K562 (cell line): Measurements from ENCODE around the gene HIVEP3. TPM values are rescaled to one million over a fixed set of nuclear protein-coding genes. Genes with fewer than 3 reads are reported as not detected.

ENCODE experiments used
- ATAC-seq: fragments of 200-7000 bp; cut with Tn5 transposase; 3 replicates; pipeline ENCODE4 v1.9.1; 2020; ENCODE audit warnings: moderate library complexity
- BruUV-seq: library from RNA; stranded (reverse); fragments of 400-500 nt; replicated peaks from 2 replicates; lab custom pipeline; 2021; lab: Mats Ljungman, UMichigan
- CTCF ChIA-PET: fragments of 300-600 bp; formaldehyde crosslinking; extraction: SDS; loops from one replicate; lab custom pipeline; 2021; ENCODE audit warnings: low intra/inter-chr PET ratio; lab: Yijun Ruan, JAX
- POLR2A ChIA-PET: fragments of 300-600, 350-650 bp; sonication (Branson Sonifier 250); formaldehyde crosslinking; extraction: SDS; loops from one replicate; lab custom pipeline; 2021; ENCODE audit warnings: antibody characterized with exemption, inconsistent platforms; lab: Yijun Ruan, JAX
- DNase-seq, 4 experiments: peaks; one replicate each; pipeline versions ENCODE4 v3.0.0 to v3.0.0-alpha.2; 2011 to 2018; ENCODE audit warnings: low spot score in 3 of 4, mixed read lengths in 3 of 4; ENCODE audit errors: extremely low read depth in 1 of 4
- FAIRE-seq: peaks from 2 replicates; lab custom pipeline; 2011; peaks lifted over from hg19 to GRCh38; lab: Jason Lieb, UNC
- H2AFZ ChIP-seq: 2 replicates; pipeline ENCODE4 v1.6.0; 2011; ENCODE audit warnings: low read depth, low read length, control low read depth, inconsistent platforms
- H3K27ac ChIP-seq: fragments of 200-600 bp; 3 replicates; pipeline ENCODE4 v1.8.0; 2011; ENCODE audit warnings: low read depth, mild to moderate bottlenecking, control low read depth, inconsistent platforms, low read length, moderate library complexity, mixed read lengths; ENCODE audit errors: extremely low read depth
- H3K27me3 ChIP-seq, 2 experiments: fragments of 300-600 bp in 1 of 2; 2 replicates in 1 of 2; 3 replicates in 1 of 2; pipeline versions ENCODE4 v1.6.0 to v1.8.0; 2011; ENCODE audit warnings: inconsistent platforms in 2 of 2, low read length in 2 of 2, mild to moderate bottlenecking in 1 of 2, mixed read lengths in 1 of 2, moderate library complexity in 1 of 2; ENCODE audit not compliant: control insufficient read depth in 2 of 2, insufficient read depth in 2 of 2
- H3K36me3 ChIP-seq: fragments of 300-600 bp; 3 replicates; pipeline ENCODE4 v1.8.0; 2011; ENCODE audit warnings: mild to moderate bottlenecking, low read length, inconsistent platforms; ENCODE audit not compliant: control insufficient read depth, insufficient read depth
- H3K4me1 ChIP-seq, 2 experiments: fragments of 200-600 bp in 1 of 2; replicated peaks in 1 of 2; 2 replicates in 1 of 2; 3 replicates in 1 of 2; pipeline versions ENCODE4 v1.5.1 to v1.8.0; 2011; ENCODE audit warnings: inconsistent platforms in 2 of 2, low read length in 2 of 2, mild to moderate bottlenecking in 1 of 2, mixed read lengths in 1 of 2, moderate library complexity in 1 of 2; ENCODE audit not compliant: control insufficient read depth in 2 of 2, insufficient read depth in 2 of 2
- H3K4me2 ChIP-seq: 2 replicates; pipeline ENCODE4 v1.6.1; 2011; ENCODE audit warnings: low read length, control low read depth, inconsistent platforms, mixed read lengths; ENCODE audit not compliant: insufficient read depth
- H3K4me3 ChIP-seq: fragments of 200-600 bp; sonication (generic), shearing (Covaris generic); 2 replicates; pipeline ENCODE4 v1.5.1; 2016; ENCODE audit warnings: control low read depth, inconsistent platforms
- H3K79me2 ChIP-seq: fragments of 200-600 bp; 3 replicates; pipeline ENCODE4 v1.8.0; 2011; ENCODE audit warnings: low read length, inconsistent platforms; ENCODE audit not compliant: control insufficient read depth, insufficient read depth
- H3K9ac ChIP-seq, 2 experiments: 2 replicates each; pipeline versions ENCODE4 v1.6.0 to v1.6.1; 2011; ENCODE audit warnings: low read depth in 2 of 2, low read length in 2 of 2, control low read depth in 1 of 2, inconsistent platforms in 1 of 2, mild to moderate bottlenecking in 1 of 2, mixed read lengths in 1 of 2; ENCODE audit not compliant: insufficient read depth in 1 of 2
- H3K9me1 ChIP-seq: one replicate; pipeline ENCODE4 v1.6.0; 2011; ENCODE audit warnings: inconsistent platforms, mild to moderate bottlenecking, low read length, moderate library complexity; ENCODE audit not compliant: control insufficient read depth, insufficient read depth
- H3K9me3 ChIP-seq: replicated peaks from 2 replicates; pipeline ENCODE4 v1.5.1; 2011; ENCODE audit warnings: low read depth, low read length, inconsistent platforms; ENCODE audit not compliant: control insufficient read depth, insufficient read depth
- H4K20me1 ChIP-seq: replicated peaks from 2 replicates; pipeline ENCODE4 v1.6.1; 2011; ENCODE audit warnings: low read length, inconsistent platforms, mixed read lengths; ENCODE audit not compliant: control insufficient read depth, insufficient read depth
- CEBPB ChIP-seq: fragments of 450-650 bp; IDR thresholded peaks from 2 replicates; pipeline ENCODE4 v1.6.1; 2016; ENCODE audit warnings: missing genetic modification characterization, missing compliant biosample characterization
- HNRNPLL ChIP-seq: fragments of 200-400 bp; formaldehyde crosslinking; IDR thresholded peaks from 2 replicates; pipeline ENCODE4 v1.6.1; 2017; ENCODE audit warnings: low read length, low read depth, mild to moderate bottlenecking; ENCODE audit not compliant: poor library complexity, severe bottlenecking
- NCOA6 ChIP-seq: fragments of 450-650 bp; IDR thresholded peaks from 2 replicates; pipeline ENCODE4 v1.6.1; 2017; ENCODE audit warnings: mild to moderate bottlenecking
- RFX7 ChIP-seq: fragments of 250-450 bp; sonication (Bioruptor Pico); IDR thresholded peaks from 2 replicates; pipeline ENCODE4 v1.5.1; 2021; ENCODE audit warnings: mild to moderate bottlenecking
- SIN3A ChIP-seq, 2 experiments: fragments of 150-350 bp in 1 of 2; IDR thresholded peaks; 2 replicates each; pipeline ENCODE4 v1.6.1; 2011 to 2016; ENCODE audit warnings: borderline replicate concordance in 2 of 2, low read depth in 2 of 2, low read length in 2 of 2, mild to moderate bottlenecking in 2 of 2, moderate library complexity in 2 of 2; ENCODE audit not compliant: control insufficient read depth in 1 of 2
- TSC22D4 ChIP-seq: fragments of 450-650 bp; IDR thresholded peaks from 2 replicates; pipeline ENCODE4 v1.6.1; 2016; ENCODE audit warnings: missing genetic modification characterization, missing biosample characterization, control low read depth
- ZBTB7A ChIP-seq: IDR thresholded peaks from 2 replicates; pipeline ENCODE4 v1.6.1; 2011; ENCODE audit warnings: low read depth, mild to moderate bottlenecking, low read length, moderate library complexity, borderline replicate concordance; ENCODE audit not compliant: control insufficient read depth
- ZNF395 ChIP-seq: fragments of 200-800 bp; sonication (Bioruptor generic); IDR thresholded peaks from 2 replicates; pipeline ENCODE4 v1.6.1; 2017; ENCODE audit warnings: missing genetic modification characterization, missing compliant biosample characterization
- WGBS: fragments of 100-300 bp; shearing (Covaris generic); methylation state at CpG from one replicate; pipeline ENCODE4 v1.1.6; 2016; ENCODE audit warnings: low coverage, mixed read lengths; ENCODE audit not compliant: insufficient coverage; ENCODE audit errors: missing lambda C conversion rate; 5-methylcytosine and 5-hydroxymethylcytosine counted together
- in situ Hi-C: fragments of 300-500 bp; cut with MboI; formaldehyde crosslinking; loops from 4 replicates; pipeline ENCODE4 v1.15.0; 2018; ENCODE audit warnings: inconsistent platforms, mixed read lengths
- intact Hi-C: fragments of 100-400 bp; cut with micrococcal nuclease; formaldehyde crosslinking; loops from 2 replicates; pipeline ENCODE4 v1.14.2; 2022
- polyA plus RNA-seq, 8 experiments: library from polyadenylated mRNA; depleted of rRNA in 4 of 8; stranded (reverse) in 5 of 8; unstranded in 3 of 8; fragments of >200 nt; fragmentation: Nextera tagmentation in 2 of 8; fragmentation: Illumina TruSeq in 1 of 8; extraction: Ambion mirVana in 2 of 8; extraction: Trizol in 1 of 8; gene quantifications; 2 replicates each; pipeline versions ENCODE4 v1.2.1 to v1.2.3, GENCODE V29; 2011 to 2014; ENCODE audit warnings: inconsistent platforms in 1 of 8, missing spikeins in 1 of 8
- total RNA-seq, 7 experiments: library from RNA; depleted of rRNA in 6 of 7; stranded (reverse); fragments of >200 nt in 6 of 7; fragmentation: Illumina TruSeq in 2 of 7; extraction: Trizol in 2 of 7; gene quantifications; 2 replicates each; pipeline versions ENCODE4 v1.2.1 to v1.2.3, GENCODE V29; 2011 to 2021; ENCODE audit warnings: low replicate concordance in 1 of 7
- TF ChIP-seq, protein P1 (sequence below): sonication (generic); formaldehyde crosslinking; IDR thresholded peaks from 2 replicates; pipeline ENCODE4 v1.8.1; 2022; ENCODE audit warnings: missing genetic modification reagents

Gene HIVEP3
- total and polyA plus RNA-seq, 9 of the 15 experiments (the other 6 are each of a cell fraction or from before 2014, with no cell fraction given), result 0.09 to 0.58 (median 0.34) TPM; not detected in 1

- H3K4me2 ChIP-seq, result no peak overlapping the region
- POLR2A ChIA-PET, result interaction anchor here (0.6 kb wide), 1 partner anchor 246 kb away, joined by 3 read pairs; no protein-coding TSS in a partner anchor
- ATAC-seq, result no peak
- no peak for FAIRE-seq
- 11% methylated on average over 1 of the region's 1 CpG for WGBS
- in situ Hi-C loops, result no loop called here
- H3K9ac ChIP-seq, result no peak overlapping the region
- no peak overlapping the region for H2AFZ ChIP-seq
- intact Hi-C loops, result no loop called here
- BruUV-seq, result no TSS peak
- H3K4me3 ChIP-seq, result no peak overlapping the region
- CTCF ChIA-PET, result no interaction called here
- H3K4me1 ChIP-seq, result peaks cover 0 to 14% of the 10 kb centered on the region in 2 experiments; a peak in 2 of 5 replicates
- no peak for TF ChIP-seq TSC22D4 (tag)
- peak; percentile 22; the same call in 1 of the 2 replicates for TF ChIP-seq CEBPB (tag)
- TF ChIP-seq NCOA6, result no peak
- DNase-seq, result no peak
- no peaks in the 10 kb centered on the region for H3K9me1 ChIP-seq
- H3K27me3 ChIP-seq, result peaks cover 6 to 28% of the 10 kb centered on the region in 2 experiments; a peak in 4 of 5 replicates
- H3K79me2 ChIP-seq, result no peaks in the 10 kb centered on the region
- no peak overlapping the region for H3K27ac ChIP-seq
- no peaks in the 10 kb centered on the region for H4K20me1 ChIP-seq
- no peaks in the 10 kb centered on the region for H3K9me3 ChIP-seq
- H3K36me3 ChIP-seq, result no peaks in the 10 kb centered on the region
These were observed 13.5 kb downstream of the HIVEP3 start for GRCh38 chr1:41905093-41905675.

DNA sequence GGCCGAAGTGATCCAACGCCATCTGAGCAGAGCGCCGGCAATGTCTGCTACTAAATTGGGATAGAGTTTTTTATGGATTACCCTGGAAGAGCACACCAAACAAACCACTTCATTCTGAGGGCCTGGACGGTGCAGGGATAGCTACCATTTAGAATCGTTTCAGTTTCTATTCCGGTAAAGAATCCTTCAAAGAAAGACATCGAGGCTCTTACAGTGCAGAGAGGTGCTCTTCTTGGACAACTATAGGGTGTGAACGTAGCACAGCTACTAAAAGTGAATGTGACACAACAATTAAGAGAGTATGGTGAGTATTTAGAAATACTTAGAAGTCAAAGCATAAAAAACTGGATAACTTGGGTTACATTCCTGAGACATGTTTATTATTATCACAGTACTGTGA lies 16.1 kb downstream of the HIVEP3 start:
- CTCF ChIA-PET, result no interaction called here
- no peak overlapping the region for H3K4me3 ChIP-seq
- no peak overlapping the region for H3K27ac ChIP-seq
- TF ChIP-seq SIN3A (IDR thresholded peaks at IDR 0.05; ENCODE audit: borderline replicate concordance in 2 of 2, control insufficient read depth in 1 of 2, low read depth in 2 of 2, low read length in 2 of 2) (no peak), RFX7 (CRISPR knock-in tag) (no peak), ZBTB7A (no peak), ZNF395 (CRISPR knock-in tag) (no peak), HNRNPLL (no peak)
- TF ChIP-seq, protein P1, sequence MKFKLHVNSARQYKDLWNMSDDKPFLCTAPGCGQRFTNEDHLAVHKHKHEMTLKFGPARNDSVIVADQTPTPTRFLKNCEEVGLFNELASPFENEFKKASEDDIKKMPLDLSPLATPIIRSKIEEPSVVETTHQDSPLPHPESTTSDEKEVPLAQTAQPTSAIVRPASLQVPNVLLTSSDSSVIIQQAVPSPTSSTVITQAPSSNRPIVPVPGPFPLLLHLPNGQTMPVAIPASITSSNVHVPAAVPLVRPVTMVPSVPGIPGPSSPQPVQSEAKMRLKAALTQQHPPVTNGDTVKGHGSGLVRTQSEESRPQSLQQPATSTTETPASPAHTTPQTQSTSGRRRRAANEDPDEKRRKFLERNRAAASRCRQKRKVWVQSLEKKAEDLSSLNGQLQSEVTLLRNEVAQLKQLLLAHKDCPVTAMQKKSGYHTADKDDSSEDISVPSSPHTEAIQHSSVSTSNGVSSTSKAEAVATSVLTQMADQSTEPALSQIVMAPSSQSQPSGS, result no peak

More for the DNA sequence above, 16.1 kb downstream of the HIVEP3 start:
- Histone ChIP-seq H4K20me1 (no peaks in the 10 kb centered on the region), H3K27me3 (peaks cover 6 to 27% of the 10 kb centered on the region in 2 experiments; a peak in 4 of 5 replicates), H3K9me1 (no peaks in the 10 kb centered on the region), H3K4me2 (no peak overlapping the region), H3K9ac (no peak overlapping the region), H3K79me2 (no peaks in the 10 kb centered on the region), H3K9me3 (no peaks in the 10 kb centered on the region), H3K4me1 (peaks cover 0 to 14% of the 10 kb centered on the region in 2 experiments; a peak in 2 of 5 replicates), H3K36me3 (no peaks in the 10 kb centered on the region), H2AFZ (no peak overlapping the region)
- DNase-seq (no peak), FAIRE-seq (no peak), ATAC-seq (no peak)
- POLR2A ChIA-PET, result interaction anchor here (0.5 to 1.2 kb wide), 3 partner anchors 10 to 712 kb away, joined by 3 to 6 read pairs (median 3); no protein-coding TSS in a partner anchor
- intact Hi-C loops, result no loop called here
- no TSS peak for BruUV-seq
- WGBS, result 10% methylated on average over 9 of the region's 9 CpGs
- in situ Hi-C loops, result no loop called here
